Measurements from ENCODE around the gene IGSF3. TPM values are rescaled to one million over a fixed set of nuclear protein-coding genes. Genes with fewer than 3 reads are reported as not detected.
"Not testable (repeated sequence)": the region's sequence is repeated elsewhere in the genome, so short reads cannot be mapped to it uniquely, and the experiment has no call there.

IGSF3 gene
- total and polyA plus RNA-seq, 3 donors from 2014 or later, result 12.6 to 27.2 (median 15.4) TPM

DNA sequence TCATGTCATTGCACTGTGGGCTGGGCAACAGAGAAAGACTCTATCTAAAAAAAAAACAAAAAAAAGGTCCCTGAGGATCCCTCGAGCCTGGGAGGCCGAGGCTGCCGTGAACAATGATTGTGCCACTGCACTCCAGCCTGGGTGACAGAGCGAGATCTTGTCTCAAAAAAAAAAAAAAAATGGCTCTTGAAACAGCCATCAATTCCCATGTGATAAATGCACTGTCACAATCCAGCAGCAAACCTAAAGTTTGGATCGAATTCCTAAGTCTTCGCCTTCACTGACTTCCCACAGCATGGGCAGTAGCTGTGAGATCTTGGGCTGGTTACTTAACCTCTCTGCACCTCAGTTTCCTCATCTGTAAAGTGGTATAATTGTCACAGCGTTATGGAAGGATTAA, 43.5 kb downstream of the IGSF3 start:
- H3K9me3 ChIP-seq, result no peaks in the 10 kb centered on the region
- no peaks in the 10 kb centered on the region for H3K36me3 ChIP-seq (ENCODE audit: low read depth, missing control alignments)
- intact Hi-C loops (cut with DNase I; ENCODE audit: low total_unique reads), result no loop called here
- WGBS, 2 donors, result 90 to 98% methylated on average over 7 of the region's 7 CpGs
- H3K27me3 ChIP-seq, result no peaks in the 10 kb centered on the region
- no peak for TF ChIP-seq CTCF (IDR thresholded peaks at IDR 0.05)
- no peak for TF ChIP-seq POLR2A (IDR thresholded peaks at IDR 0.05)
- H3K4me3 ChIP-seq, result no peak overlapping the region
- H3K27ac ChIP-seq, result no peak overlapping the region
- H3K4me1 ChIP-seq, result no peaks in the 10 kb centered on the region
- no peak for DNase-seq

- intact Hi-C loops (cut with DNase I; ENCODE audit: low total_unique reads); DNase-seq; H3K9me3 ChIP-seq; H3K27ac ChIP-seq; H3K27me3 ChIP-seq; H3K36me3 ChIP-seq (ENCODE audit: low read depth, missing control alignments); H3K4me1 ChIP-seq; H3K4me3 ChIP-seq: not testable (repeated sequence)
- WGBS, 2 donors, result 56 to 64% methylated on average over 2 of the region's 2 CpGs
Measured at GRCh38 chr1:116622496-116622895, 45.0 kb downstream of the IGSF3 start.

DNA sequence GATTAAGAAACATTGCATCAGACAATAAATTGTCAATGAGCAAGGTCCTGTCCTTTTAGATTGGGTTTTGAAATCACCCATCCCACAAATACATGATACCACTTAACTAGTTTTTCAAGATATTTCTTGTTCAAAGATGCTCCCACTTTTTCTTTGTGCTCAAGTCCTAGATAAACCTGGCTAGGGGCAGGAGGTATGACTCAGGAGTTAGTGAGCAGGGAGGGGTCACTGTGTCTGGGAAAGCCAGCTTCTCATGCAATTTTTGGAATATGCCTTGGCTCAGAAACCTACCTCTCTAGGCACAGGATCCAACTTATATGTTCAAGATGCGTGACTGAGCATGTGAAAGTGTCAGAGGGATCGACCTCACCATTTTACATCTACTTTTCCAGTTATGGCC, 45.8 kb downstream of the IGSF3 start:
- DNase-seq; H3K9me3 ChIP-seq; H3K36me3 ChIP-seq (ENCODE audit: low read depth, missing control alignments); H3K27ac ChIP-seq; H3K4me3 ChIP-seq; intact Hi-C loops (cut with DNase I; ENCODE audit: low total_unique reads); H3K4me1 ChIP-seq; H3K27me3 ChIP-seq: not testable (repeated sequence)
- WGBS, 2 donors, result 89 to 96% methylated on average over 2 of the region's 2 CpGs

- WGBS, 2 donors, result 90 to 100% methylated on average over 1 to 3 of the region's 3 CpGs
- H3K4me3 ChIP-seq; H3K36me3 ChIP-seq (ENCODE audit: low read depth, missing control alignments); DNase-seq; H3K9me3 ChIP-seq; H3K4me1 ChIP-seq; H3K27ac ChIP-seq; H3K27me3 ChIP-seq; intact Hi-C loops (cut with DNase I; ENCODE audit: low total_unique reads): not testable (repeated sequence)
Measured at GRCh38 chr1:116620392-116620791, 47.1 kb downstream of the IGSF3 start.

DNA sequence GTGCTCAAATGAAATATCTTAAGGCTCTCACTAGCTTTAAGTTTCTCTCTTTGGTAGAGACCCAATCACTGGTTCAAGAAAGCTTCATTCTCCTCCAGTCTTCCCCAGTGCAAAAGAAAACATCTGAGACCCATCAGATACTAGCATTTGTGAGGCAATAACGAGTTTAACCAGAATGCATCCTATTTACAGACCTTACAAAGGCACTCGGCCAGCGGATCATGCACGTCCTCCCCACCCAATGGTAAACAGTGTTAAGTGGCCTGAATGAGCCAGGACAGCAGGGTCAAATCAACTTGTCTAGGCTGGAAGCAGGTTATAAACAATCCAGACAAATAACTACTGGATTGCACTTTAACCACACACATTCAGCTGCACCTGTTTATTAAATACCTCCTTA, 48.4 kb downstream of the IGSF3 start:
- DNase-seq; H3K4me1 ChIP-seq; H3K9me3 ChIP-seq; H3K36me3 ChIP-seq (ENCODE audit: low read depth, missing control alignments); intact Hi-C loops (cut with DNase I; ENCODE audit: low total_unique reads); H3K27me3 ChIP-seq; H3K4me3 ChIP-seq; H3K27ac ChIP-seq: not testable (repeated sequence)
- WGBS, 2 donors, result 56 to 58% methylated on average over 4 of the region's 4 CpGs

- intact Hi-C loops (cut with DNase I; ENCODE audit: low total_unique reads); DNase-seq; H3K27me3 ChIP-seq; H3K27ac ChIP-seq; H3K9me3 ChIP-seq; H3K4me1 ChIP-seq; H3K36me3 ChIP-seq (ENCODE audit: low read depth, missing control alignments); H3K4me3 ChIP-seq: not testable (repeated sequence)
- WGBS, 2 donors, result 48 to 62% methylated on average over 5 of the region's 5 CpGs
Measured at GRCh38 chr1:116617808-116618207, 49.7 kb downstream of the IGSF3 start.

DNA sequence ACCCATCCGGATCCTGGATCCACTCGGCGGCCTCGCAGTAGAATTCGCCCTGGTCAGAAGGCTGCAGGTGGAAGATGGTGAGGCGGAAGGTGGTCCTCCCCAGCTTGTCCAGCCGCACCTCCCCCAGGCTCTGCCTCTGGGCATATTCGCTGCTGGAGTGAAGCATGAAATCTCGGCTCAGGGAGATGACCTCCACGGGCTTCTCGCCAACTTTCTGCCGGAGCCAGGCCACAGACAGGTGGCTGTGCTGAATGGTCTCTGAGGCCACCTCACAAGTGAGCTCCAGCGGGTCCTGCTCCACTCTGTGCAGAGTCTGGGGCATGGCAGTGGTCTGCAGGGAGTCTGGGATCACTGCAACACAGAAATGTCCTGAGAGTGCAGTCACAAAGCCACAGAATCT, 53.7 kb downstream of the IGSF3 start:
- WGBS, 2 donors, result 54 to 90% methylated on average over 3 to 13 of the region's 13 CpGs
- H3K9me3 ChIP-seq; H3K4me1 ChIP-seq; H3K36me3 ChIP-seq (ENCODE audit: low read depth, missing control alignments); H3K27me3 ChIP-seq; H3K4me3 ChIP-seq; intact Hi-C loops (cut with DNase I; ENCODE audit: low total_unique reads); H3K27ac ChIP-seq; DNase-seq: not testable (repeated sequence)

GRCh38 chr1:116609801-116610371, 57.6 kb downstream of the IGSF3 start:
- H3K27ac ChIP-seq; H3K27me3 ChIP-seq; H3K36me3 ChIP-seq (ENCODE audit: low read depth, missing control alignments); DNase-seq; intact Hi-C loops (cut with DNase I; ENCODE audit: low total_unique reads); H3K4me1 ChIP-seq; H3K9me3 ChIP-seq; H3K4me3 ChIP-seq: not testable (repeated sequence)
- 93% methylated on average over 6 of the region's 6 CpGs for WGBS, 2 donors

DNA sequence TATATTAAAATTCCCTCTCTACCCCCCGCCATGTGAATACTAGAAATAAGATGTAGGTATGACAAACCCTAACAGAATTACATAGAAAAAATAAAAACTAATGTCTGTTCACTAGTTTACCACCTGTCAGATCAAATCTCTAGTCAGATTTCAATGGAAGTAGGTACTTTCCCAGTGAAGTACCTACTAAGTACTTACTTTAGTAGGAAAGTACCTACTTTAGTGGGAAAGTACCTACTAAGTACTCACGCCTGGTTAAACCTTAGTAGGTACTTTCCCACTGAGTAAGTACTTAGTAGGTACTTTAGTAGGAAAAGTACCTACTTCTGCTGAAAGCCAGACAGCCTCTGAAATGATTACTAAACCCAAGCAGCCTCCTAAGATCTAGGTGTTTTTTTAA, 58.7 kb downstream of the IGSF3 start:
- DNase-seq; H3K4me1 ChIP-seq; H3K36me3 ChIP-seq (ENCODE audit: low read depth, missing control alignments); H3K27me3 ChIP-seq; intact Hi-C loops (cut with DNase I; ENCODE audit: low total_unique reads); H3K4me3 ChIP-seq; H3K9me3 ChIP-seq: not testable (repeated sequence)
- 88 to 97% methylated on average over 2 of the region's 2 CpGs for WGBS, 2 donors
- H3K27ac ChIP-seq, result peak overlapping the region in 1 of 2 donors; percentile 24

GRCh38 chr1:116608151-116608550, 59.4 kb downstream of the IGSF3 start:
- H3K4me1 ChIP-seq; H3K27me3 ChIP-seq; intact Hi-C loops (cut with DNase I; ENCODE audit: low total_unique reads); DNase-seq; H3K4me3 ChIP-seq; H3K9me3 ChIP-seq; H3K36me3 ChIP-seq (ENCODE audit: low read depth, missing control alignments): not testable (repeated sequence)
- 58 to 80% methylated on average over 5 to 12 of the region's 12 CpGs for WGBS, 2 donors
- peak overlapping the region in 1 of 2 donors; percentile 24 for H3K27ac ChIP-seq

DNA sequence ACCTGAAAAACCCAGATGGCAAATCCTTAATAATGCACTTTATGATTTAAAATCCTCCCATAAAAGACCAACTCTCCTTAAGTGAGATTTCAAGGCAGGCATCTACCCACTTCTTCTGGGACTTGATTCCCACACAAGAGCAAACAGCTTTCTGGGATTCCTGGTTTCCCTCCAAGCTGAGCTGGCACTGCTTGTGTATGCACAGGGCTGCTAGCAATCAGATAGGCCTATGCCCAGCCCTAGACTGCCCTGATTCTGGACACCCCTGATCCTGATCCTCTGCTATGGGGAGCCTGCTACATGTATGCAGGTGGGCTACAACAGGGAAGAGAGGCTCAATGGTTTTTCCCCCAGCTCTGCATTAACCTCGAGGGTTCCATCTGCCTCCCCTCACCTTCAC, 60.1 kb downstream of the IGSF3 start:
- H3K27me3 ChIP-seq; H3K4me1 ChIP-seq; H3K4me3 ChIP-seq; DNase-seq; intact Hi-C loops (cut with DNase I; ENCODE audit: low total_unique reads); H3K36me3 ChIP-seq (ENCODE audit: low read depth, missing control alignments); H3K9me3 ChIP-seq: not testable (repeated sequence)
- peak overlapping the region in 1 of 2 donors; percentile 6 for H3K27ac ChIP-seq
- 62 to 85% methylated on average over 1 of the region's 1 CpG for WGBS, 2 donors

- H3K4me1 ChIP-seq; DNase-seq; H3K4me3 ChIP-seq; intact Hi-C loops (cut with DNase I; ENCODE audit: low total_unique reads); H3K27me3 ChIP-seq; H3K9me3 ChIP-seq; H3K36me3 ChIP-seq (ENCODE audit: low read depth, missing control alignments); H3K27ac ChIP-seq: not testable (repeated sequence)
- 88 to 89% methylated on average over 8 of the region's 8 CpGs for WGBS, 2 donors
Measured at GRCh38 chr1:116606067-116606466, 61.5 kb downstream of the IGSF3 start.

Data from testis (tissue), 3 donors.